GM10266 (cell line): ENCODE measurements around the gene FNDC5.
"Not testable (repeated sequence)": the region's sequence is repeated elsewhere in the genome, so short reads cannot be mapped to it uniquely, and the experiment has no call there.

Experiments used
- DNase-seq: peaks from one replicate; pipeline ENCODE4 v3.0.0; 2012; ENCODE audit errors: extremely low spot score
- CTCF ChIP-seq: IDR thresholded peaks from 2 replicates; pipeline ENCODE4 v1.5.1; 2012; ENCODE audit warnings: mild to moderate bottlenecking, low read depth; ENCODE audit not compliant: control insufficient read depth, insufficient read depth; ENCODE audit errors: missing control alignments

The FNDC5 gene

GRCh38 chr1:32907435-32907834 is 36.7 kb upstream of the FNDC5 start:
- TF ChIP-seq CTCF, result no peak

GRCh38 chr1:32906654-32907053 is 35.9 kb upstream of the FNDC5 start:
- no peak for TF ChIP-seq CTCF
- DNase-seq, result no peak

More at GRCh38 chr1:32907435-32907834, 36.7 kb upstream of the FNDC5 start:
- DNase-seq, result no peak

DNA sequence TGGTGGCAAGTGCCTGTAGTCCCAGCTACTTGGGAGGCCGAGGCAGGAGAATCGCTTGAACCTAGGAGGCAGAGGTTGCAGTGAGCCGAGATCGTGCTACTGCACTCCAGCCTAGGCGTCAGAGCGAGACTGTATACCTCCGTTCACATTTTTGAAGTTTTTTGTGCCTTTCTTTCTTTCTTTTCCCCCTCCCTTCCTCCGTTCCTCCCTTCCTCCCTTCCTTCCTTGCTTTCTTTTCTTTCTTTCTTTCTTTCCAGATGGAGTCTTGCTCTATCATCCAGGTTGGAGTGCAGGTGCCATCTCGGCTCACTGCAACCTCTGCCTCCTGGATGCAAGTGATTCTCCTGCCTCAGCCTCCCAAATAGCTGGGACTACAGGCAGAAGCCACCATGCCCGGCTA is 34.9 kb upstream of the FNDC5 start:
- not testable (repeated sequence) for DNase-seq

- no peak for DNase-seq
- no peak for TF ChIP-seq CTCF
Observed at GRCh38 chr1:32904797-32905196, 34.1 kb upstream of the FNDC5 start.

GRCh38 chr1:32903991-32904785 is 33.5 kb upstream of the FNDC5 start:
- DNase-seq, result no peak
- no peak for TF ChIP-seq CTCF

DNA sequence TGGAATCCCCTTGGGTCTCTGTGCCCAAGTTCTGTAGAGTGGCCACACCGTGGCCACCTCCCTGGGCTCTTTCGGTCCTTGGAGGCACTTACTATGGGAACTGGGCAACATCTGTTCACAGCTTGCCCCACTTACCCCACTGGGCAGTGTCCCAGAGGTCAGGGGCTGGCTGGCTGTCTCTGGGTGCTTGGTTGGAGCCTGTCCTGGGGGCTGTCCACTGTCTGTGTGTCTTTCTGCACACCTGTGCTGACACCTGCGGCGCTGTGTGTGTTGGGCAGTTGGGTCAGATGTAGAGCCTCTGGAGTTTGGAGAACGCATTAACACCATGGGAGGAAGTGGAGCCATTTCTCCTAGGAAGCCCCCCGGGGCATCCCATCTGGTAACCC is 31.8 kb upstream of the FNDC5 start:
- no peak for DNase-seq
- TF ChIP-seq CTCF, result no peak

DNA sequence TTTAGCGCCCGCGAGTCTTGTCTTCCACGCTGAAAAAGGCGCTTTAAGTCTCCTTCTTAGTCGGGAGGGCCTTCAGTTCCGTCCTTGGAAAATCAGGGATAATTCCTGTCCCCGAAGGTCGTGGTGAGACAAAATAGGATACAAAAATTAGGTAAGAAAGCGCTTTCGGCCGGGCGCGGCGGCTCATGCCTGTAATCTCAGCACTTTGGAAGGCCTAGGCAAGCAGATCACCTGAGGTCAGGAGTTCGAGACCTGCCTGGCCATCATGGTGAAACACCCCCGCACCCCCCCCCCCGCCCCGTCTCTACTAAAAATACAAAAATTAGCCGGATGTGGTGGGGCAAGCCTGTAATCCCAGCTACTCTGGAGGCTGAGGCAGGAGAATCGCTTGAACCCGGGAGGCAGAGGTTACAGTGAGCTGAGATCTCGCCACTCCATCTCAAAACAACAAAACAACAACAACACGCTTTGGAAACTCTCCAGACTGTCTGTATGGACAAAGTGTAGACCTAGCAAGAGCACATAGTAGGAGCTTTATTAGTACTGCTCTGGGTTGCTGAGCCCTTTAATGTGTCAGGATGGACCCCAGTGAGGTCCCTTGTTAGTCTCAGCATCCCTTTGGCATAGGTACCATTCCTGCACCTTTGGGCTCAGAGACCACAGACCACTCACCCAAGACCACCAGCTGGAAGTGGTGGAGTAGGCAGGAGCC is 31.3 kb upstream of the FNDC5 start:
- no peak for TF ChIP-seq CTCF
- DNase-seq, result no peak
